Esophagus squamous epithelium (tissue), 5 donors: Measurements from ENCODE around the gene SYNE3. TPM values are rescaled to one million over a fixed set of nuclear protein-coding genes. Genes with fewer than 3 reads are reported as not detected.

ENCODE experiments used
- DNase-seq: peaks from one replicate; lab custom pipeline; 2025; lab: John Stamatoyannopoulos, UW
- H3K27ac ChIP-seq, 4 donors: fragments of 200-600 bp; sonication (generic); one replicate each; pipeline ENCODE4 v1.5.1; 2016 to 2019; ENCODE audit warnings: mild to moderate bottlenecking in 1 of 4
- H3K27me3 ChIP-seq, 4 donors: fragments of 200-600 bp; sonication (generic); 1 replicate in 3 of 4; 2 replicates in 1 of 4; pipeline versions ENCODE4 v1.5.1 to v1.6.0; 2017 to 2021; ENCODE audit warnings: antibody characterized with exemption in 1 of 4
- H3K36me3 ChIP-seq, 3 donors: fragments of 200-600 bp; sonication (generic); one replicate each; pipeline ENCODE4 v1.5.1; 2016 to 2019
- H3K4me1 ChIP-seq, 3 donors: fragments of 200-600 bp; sonication (generic); one replicate each; pipeline ENCODE4 v1.5.1; 2017 to 2019
- H3K4me3 ChIP-seq, 4 donors: fragments of 200-600 bp; sonication (generic); 1 replicate in 3 of 4; 2 replicates in 1 of 4; pipeline ENCODE4 v1.5.1; 2016 to 2019; ENCODE audit warnings: mild to moderate bottlenecking in 2 of 4, moderate library complexity in 1 of 4
- H3K9me3 ChIP-seq, 3 donors: fragments of 200-600 bp; sonication (generic); one replicate each; pipeline ENCODE4 v1.5.1; 2016 to 2019
- POLR2A ChIP-seq, 4 donors: fragments of 450-650 bp; IDR thresholded peaks; one replicate each; pipeline ENCODE4 v1.6.1; 2017; ENCODE audit warnings: antibody characterized with exemption in 4 of 4, mild to moderate bottlenecking in 4 of 4, moderate library complexity in 3 of 4
- WGBS, 2 donors: methylation state at CpG; one replicate each; pipeline ENCODE4 v1.1.5; 2018; 5-methylcytosine and 5-hydroxymethylcytosine counted together
- intact Hi-C: fragments of 100-400 bp; cut with DNase I; formaldehyde crosslinking; loops from one replicate; pipeline ENCODE4 v1.15.0; 2022
- total RNA-seq, 4 donors: library from RNA; depleted of rRNA; stranded (reverse); fragments of >200 nt; gene quantifications; one replicate each; pipeline ENCODE4 v1.1.0, GENCODE V29; 2016
- TF ChIP-seq, protein P1 (sequence below), 6 experiments: fragments of 450-650 bp in 4 of 6; fragments of 200-600 bp in 2 of 6; sonication (generic) in 2 of 6; IDR thresholded peaks; one replicate each; pipeline ENCODE4 v1.5.1; 2016 to 2019; ENCODE audit warnings: antibody characterized with exemption in 6 of 6, mild to moderate bottlenecking in 4 of 6, moderate library complexity in 4 of 6
- donor health status: DM: yes; HTN: yes; CAD: no.

Gene SYNE3
- total RNA-seq, 4 donors from 2014 or later: 1.5 to 11.6 (median 5.5) TPM

DNA sequence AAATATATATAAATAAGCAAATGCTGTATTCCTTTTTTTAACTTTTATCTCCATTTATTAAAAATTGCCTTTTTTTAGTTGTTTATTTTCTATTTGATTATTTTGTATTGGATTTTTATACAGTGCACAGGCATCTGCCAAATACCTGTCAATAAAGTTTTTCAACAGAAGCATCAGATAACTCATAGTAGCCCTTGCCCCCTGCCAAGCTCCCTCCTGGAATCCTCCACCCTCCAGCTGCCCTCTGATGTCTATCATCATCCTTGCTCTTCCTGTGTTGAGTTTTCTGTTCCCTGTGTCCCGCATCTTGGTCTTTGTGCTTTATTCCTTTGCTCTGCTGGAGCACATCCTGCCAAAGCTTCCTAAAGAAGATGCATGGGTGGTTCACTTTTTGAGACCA, 35.0 kb upstream of the SYNE3 start:
- no peak for DNase-seq
- no peaks in the 10 kb centered on the region for H3K27me3 ChIP-seq
- H3K27ac ChIP-seq: no peak overlapping the region
- H3K4me1 ChIP-seq: no peaks in the 10 kb centered on the region
- H3K4me3 ChIP-seq: no peak overlapping the region
- no peaks in the 10 kb centered on the region for H3K9me3 ChIP-seq
- intact Hi-C loops: no loop called here
- WGBS, 2 donors: 100% methylated on average over 1 of the region's 1 CpG
- peaks cover 0 to 19% (median 0%) of the 10 kb centered on the region in 3 donors for H3K36me3 ChIP-seq
- TF ChIP-seq POLR2A (IDR thresholded peaks at IDR 0.05): no peak
- TF ChIP-seq, protein P1, sequence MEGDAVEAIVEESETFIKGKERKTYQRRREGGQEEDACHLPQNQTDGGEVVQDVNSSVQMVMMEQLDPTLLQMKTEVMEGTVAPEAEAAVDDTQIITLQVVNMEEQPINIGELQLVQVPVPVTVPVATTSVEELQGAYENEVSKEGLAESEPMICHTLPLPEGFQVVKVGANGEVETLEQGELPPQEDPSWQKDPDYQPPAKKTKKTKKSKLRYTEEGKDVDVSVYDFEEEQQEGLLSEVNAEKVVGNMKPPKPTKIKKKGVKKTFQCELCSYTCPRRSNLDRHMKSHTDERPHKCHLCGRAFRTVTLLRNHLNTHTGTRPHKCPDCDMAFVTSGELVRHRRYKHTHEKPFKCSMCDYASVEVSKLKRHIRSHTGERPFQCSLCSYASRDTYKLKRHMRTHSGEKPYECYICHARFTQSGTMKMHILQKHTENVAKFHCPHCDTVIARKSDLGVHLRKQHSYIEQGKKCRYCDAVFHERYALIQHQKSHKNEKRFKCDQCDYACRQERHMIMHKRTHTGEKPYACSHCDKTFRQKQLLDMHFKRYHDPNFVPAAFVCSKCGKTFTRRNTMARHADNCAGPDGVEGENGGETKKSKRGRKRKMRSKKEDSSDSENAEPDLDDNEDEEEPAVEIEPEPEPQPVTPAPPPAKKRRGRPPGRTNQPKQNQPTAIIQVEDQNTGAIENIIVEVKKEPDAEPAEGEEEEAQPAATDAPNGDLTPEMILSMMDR (IDR thresholded peaks at IDR 0.05): no peak

DNA sequence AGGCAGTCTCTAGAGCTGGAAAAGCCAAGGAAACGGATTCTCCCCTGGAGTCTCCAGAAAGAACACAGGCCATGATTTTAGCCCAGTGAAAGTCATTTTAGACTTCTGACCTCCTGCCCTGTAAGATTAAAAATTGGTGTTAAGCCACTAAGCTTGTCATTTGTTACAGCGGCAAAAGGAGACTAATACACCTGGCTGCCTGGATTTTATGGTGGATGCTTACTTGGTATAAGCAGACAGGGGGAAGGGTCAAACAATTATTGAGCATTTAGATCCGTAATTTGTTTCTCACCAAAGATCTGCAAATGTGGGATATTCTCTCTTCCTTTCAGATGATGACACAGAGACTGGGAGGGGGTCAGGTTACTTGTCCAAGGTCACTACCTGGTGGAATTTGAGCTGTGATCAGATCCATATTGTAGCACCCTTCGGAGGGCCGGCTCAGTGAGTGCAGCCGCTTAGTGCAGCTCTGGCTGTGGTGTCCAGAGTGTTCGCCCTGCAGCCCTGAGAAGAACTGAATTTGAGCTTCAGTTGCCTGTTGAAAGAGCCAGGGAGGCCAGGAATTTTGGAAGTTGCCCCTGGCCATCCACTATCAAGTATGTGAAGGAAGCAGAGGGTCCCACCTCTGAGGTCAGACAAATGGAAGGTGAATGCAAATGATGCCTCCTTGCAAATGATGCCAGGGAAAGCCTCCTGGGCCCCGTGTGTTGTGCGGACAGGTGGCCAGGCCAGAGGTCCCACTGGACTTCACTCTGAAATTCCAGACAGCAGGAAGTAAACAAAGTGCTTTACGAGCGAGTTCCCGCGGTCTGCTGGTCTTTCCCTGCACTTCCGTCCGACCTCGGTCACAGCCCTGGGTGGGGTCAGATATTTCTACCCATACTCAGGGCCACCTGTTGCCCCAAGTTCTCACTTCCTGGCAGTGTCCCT, 33.5 kb upstream of the SYNE3 start:
- Histone ChIP-seq H3K4me3 (no peak overlapping the region), H3K9me3 (no peaks in the 10 kb centered on the region), H3K27me3 (no peaks in the 10 kb centered on the region), H3K36me3 (peaks cover 0 to 24% (median 0%) of the 10 kb centered on the region in 3 donors), H3K4me1 (peaks cover 0 to 9% (median 0%) of the 10 kb centered on the region in 3 donors), H3K27ac (no peak overlapping the region)
- no peak for DNase-seq
- intact Hi-C loops: no loop called here
- 86 to 90% methylated on average over 12 to 16 of the region's 16 CpGs for WGBS, 2 donors
- TF ChIP-seq, protein P1 (IDR thresholded peaks at IDR 0.05): no peak
- no peak for TF ChIP-seq POLR2A (IDR thresholded peaks at IDR 0.05)

DNA sequence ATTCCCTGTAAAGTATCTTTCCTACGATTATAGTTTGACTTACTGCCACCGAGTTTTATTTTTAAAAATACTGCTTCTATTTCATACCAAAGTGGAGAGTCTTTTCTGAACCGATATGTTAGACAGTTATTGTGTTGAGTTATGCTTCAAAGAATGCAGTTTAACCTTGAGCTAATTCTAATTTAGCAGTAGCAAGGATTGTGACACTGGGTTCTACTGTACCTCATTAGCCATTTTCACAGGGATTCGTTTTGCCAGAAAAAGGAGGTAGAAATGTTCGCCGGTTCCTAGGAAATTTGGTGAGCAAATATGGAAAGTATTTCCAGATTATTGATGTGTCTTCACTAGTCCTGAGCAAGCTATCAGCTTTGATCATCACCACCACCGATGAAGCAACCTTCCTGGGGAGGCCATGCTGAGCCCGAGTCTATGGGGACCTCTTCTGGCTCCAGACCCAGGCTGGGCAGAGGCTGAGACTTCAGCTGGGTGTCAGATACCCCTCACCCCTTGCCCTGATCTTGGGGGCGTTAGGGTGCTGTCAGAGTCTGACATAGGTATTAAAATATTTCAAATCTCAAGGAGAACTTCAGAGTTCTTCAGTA, 32.0 kb upstream of the SYNE3 start:
- Histone ChIP-seq H3K27me3 (no peaks in the 10 kb centered on the region), H3K4me3 (no peak overlapping the region), H3K27ac (no peak overlapping the region), H3K4me1 (peaks cover 0 to 9% (median 0%) of the 10 kb centered on the region in 3 donors), H3K36me3 (peaks cover 0 to 37% (median 0%) of the 10 kb centered on the region in 3 donors), H3K9me3 (no peaks in the 10 kb centered on the region)
- no peak for DNase-seq
- WGBS, 2 donors: 83 to 90% methylated on average over 8 to 9 of the region's 9 CpGs
- intact Hi-C loops: no loop called here
- TF ChIP-seq POLR2A (IDR thresholded peaks at IDR 0.05): no peak
- TF ChIP-seq, protein P1 (IDR thresholded peaks at IDR 0.05): no peak

DNA sequence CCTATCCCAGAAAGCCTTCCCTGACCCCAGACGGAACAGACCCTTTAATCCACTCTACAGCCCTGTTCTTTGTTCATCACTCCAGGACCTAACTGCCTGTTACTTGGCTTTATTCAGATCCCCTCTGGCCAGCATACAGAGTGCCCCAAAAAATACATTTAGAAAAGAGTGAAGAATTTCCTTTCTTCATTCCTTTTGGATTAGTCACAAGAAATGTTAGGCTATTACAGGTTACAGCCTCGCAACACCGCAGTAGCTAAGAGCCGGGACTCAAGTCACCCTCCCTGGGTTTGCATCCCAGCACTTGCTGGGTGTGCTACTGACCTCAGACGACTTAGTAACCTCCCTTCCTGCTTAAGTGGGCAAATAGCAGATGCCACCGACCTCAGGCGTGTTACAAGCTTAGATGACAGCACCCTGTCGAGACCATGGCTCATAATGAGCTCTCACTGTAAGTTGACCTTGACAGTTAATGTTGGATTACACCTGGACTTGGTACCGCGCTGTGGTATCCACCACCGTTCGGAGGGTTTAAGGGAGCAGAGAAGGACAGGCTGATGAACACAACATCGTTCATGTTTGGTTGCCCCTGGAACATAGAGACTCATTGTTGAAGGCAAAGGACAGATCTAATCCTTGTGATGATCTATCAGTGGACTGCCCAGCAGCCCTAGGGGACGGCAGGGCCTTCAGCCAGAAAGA, 31.3 kb upstream of the SYNE3 start:
- TF ChIP-seq POLR2A (IDR thresholded peaks at IDR 0.05): no peak
- TF ChIP-seq, protein P1 (IDR thresholded peaks at IDR 0.05): no peak
- DNase-seq: no peak
- Histone ChIP-seq H3K4me3 (no peak overlapping the region), H3K4me1 (peaks cover 0 to 9% (median 0%) of the 10 kb centered on the region in 3 donors), H3K36me3 (peaks cover 0 to 37% (median 0%) of the 10 kb centered on the region in 3 donors), H3K27ac (no peak overlapping the region), H3K27me3 (no peaks in the 10 kb centered on the region), H3K9me3 (no peaks in the 10 kb centered on the region)
- 59 to 76% methylated on average over 7 to 13 of the region's 14 CpGs for WGBS, 2 donors
- intact Hi-C loops: no loop called here
